Fibroblast of pulmonary artery (primary cell): ENCODE measurements around the gene PCDHGA1.

Experiments used
- DNase-seq: peaks from one replicate; pipeline ENCODE4 v3.0.0-alpha.2; 2010; ENCODE audit warnings: low read depth
- H3K4me3 ChIP-seq: replicated peaks from 2 replicates; pipeline ENCODE4 v1.5.1; 2011; ENCODE audit warnings: low read depth, mild to moderate bottlenecking, control low read depth, low read length, moderate library complexity
- TF ChIP-seq, protein P1 (sequence below): IDR thresholded peaks from 2 replicates; pipeline ENCODE4 v1.5.1; 2011; ENCODE audit warnings: mild to moderate bottlenecking, control low read depth, low read length, inconsistent platforms; ENCODE audit errors: missing control alignments

PCDHGA1 gene

DNA sequence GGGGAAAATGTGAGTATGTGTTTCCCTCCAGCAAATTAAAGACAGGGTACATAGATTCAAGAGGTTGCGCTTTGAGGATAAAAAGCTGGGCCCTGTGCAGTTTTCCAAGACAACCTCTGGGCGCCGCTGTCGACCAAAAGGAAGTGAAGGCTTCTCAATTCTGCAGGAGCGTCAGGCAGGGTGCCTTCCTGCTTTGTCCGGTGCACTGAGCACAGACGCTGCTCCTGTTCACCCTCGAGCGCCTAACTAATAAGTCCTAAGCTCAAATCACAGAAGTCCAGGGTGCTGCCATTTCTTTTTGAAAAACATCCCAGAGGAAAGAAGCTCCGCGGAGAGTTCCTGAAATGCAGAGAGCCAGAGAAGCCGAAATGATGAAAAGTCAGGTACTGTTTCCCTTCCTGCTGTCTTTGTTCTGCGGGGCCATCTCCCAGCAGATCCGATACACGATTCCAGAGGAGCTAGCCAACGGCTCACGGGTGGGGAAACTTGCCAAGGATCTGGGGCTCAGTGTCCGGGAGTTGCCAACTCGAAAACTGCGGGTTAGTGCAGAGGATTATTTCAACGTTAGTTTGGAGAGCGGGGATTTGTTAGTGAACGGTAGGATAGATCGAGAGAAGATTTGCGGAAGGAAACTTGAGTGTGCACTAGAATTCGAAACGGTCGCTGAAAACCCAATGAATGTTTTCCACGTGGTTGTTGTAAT is 19.8 kb downstream of the PCDHGA1 start, which contains the start of gene PCDHGB1:
Gene PCDHGB1, plus strand, starts transcription at position 183 of the 703 bp plus-strand sequence. Its CDS starts 162 bp downstream, at position 345.
- peak within 1 kb of the TSS; percentile 40 for H3K4me3 ChIP-seq
- TF ChIP-seq, protein P1, sequence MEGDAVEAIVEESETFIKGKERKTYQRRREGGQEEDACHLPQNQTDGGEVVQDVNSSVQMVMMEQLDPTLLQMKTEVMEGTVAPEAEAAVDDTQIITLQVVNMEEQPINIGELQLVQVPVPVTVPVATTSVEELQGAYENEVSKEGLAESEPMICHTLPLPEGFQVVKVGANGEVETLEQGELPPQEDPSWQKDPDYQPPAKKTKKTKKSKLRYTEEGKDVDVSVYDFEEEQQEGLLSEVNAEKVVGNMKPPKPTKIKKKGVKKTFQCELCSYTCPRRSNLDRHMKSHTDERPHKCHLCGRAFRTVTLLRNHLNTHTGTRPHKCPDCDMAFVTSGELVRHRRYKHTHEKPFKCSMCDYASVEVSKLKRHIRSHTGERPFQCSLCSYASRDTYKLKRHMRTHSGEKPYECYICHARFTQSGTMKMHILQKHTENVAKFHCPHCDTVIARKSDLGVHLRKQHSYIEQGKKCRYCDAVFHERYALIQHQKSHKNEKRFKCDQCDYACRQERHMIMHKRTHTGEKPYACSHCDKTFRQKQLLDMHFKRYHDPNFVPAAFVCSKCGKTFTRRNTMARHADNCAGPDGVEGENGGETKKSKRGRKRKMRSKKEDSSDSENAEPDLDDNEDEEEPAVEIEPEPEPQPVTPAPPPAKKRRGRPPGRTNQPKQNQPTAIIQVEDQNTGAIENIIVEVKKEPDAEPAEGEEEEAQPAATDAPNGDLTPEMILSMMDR: peak; percentile 55
- peak; percentile 66 for DNase-seq

DNA sequence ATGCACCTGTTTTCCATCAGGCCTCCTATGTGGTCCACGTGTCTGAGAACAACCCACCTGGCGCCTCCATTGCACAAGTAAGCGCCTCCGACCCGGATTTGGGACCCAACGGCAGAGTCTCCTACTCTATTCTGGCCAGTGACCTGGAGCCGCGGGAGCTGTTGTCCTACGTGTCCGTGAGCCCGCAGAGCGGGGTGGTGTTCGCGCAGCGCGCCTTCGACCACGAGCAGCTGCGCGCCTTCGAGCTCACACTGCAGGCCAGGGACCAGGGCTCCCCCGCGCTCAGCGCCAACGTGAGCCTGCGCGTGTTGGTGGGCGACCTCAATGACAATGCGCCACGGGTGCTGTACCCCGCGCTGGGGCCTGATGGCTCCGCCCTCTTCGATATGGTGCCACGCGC is 21.3 kb downstream of the PCDHGA1 start:
- no peak for DNase-seq
- TF ChIP-seq, protein P1: no peak
- H3K4me3 ChIP-seq: no peak overlapping the region

DNA sequence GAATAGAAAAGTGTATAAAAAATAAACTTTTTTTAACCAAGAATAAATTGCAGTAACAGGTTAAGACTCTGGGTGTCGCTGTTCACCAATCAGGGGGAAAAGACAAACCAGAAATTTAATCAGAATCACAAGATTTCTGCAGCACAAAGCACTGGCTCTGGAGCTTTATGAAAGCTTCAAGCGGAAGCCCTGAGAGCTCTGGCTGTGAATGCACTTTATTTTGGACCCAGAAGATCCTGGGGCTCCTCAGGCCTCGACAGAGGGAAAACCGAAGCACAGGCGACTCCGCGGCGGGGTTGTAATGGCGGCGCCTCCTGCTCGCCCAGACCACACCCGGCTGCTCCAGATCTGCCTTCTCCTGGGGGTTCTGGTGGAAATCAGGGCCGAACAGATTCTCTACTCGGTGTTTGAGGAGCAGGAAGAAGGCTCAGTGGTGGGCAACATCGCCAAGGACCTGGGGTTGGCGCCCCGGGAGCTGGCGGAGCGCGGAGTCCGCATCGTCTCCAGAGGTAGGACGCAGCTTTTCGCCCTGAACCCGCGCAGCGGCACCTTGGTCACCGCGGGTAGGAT is 24.7 kb downstream of the PCDHGA1 start, which contains the start of gene PCDHGA4:
Gene PCDHGA4, plus strand, starts transcription at position 122 of the 570 bp plus-strand sequence. Its CDS starts 87 bp downstream, at position 209.
- TF ChIP-seq, protein P1: peak; percentile 50
- peak; percentile 49 for DNase-seq
- peak within 1 kb of the TSS; percentile 47 for H3K4me3 ChIP-seq

DNA sequence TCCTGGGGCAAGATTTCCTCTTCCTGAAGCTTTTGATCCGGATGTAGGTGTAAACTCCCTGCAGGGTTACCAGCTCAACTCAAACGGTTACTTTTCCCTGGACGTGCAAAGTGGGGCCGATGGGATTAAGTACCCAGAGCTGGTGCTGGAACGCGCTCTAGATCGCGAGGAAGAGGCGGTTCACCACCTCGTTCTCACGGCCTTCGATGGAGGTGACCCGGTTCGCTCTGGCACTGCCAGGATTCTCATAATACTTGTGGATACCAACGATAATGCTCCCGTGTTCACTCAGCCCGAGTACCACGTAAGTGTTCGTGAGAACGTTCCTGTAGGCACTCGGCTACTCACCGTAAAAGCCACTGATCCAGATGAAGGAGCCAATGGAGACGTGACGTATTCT is 25.3 kb downstream of the PCDHGA1 start:
- no peak for DNase-seq
- H3K4me3 ChIP-seq: peak overlapping the region; percentile 47
- TF ChIP-seq, protein P1: no peak

DNA sequence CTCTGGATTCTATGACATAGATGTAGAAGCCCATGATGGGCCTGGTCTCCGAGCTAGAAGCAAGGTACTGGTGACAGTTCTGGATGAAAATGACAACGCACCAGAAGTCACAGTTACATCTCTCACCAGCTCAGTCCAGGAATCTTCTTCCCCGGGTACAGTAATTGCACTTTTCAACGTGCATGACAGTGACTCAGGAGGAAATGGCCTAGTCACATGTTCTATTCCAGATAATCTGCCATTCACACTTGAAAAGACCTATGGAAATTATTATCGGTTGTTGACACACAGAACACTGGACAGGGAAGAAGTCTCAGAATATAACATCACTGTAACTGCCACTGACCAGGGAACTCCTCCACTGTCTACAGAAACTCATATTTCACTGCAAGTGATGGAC is 25.8 kb downstream of the PCDHGA1 start:
- no peak for DNase-seq
- H3K4me3 ChIP-seq: no peak overlapping the region
- TF ChIP-seq, protein P1: no peak

DNA sequence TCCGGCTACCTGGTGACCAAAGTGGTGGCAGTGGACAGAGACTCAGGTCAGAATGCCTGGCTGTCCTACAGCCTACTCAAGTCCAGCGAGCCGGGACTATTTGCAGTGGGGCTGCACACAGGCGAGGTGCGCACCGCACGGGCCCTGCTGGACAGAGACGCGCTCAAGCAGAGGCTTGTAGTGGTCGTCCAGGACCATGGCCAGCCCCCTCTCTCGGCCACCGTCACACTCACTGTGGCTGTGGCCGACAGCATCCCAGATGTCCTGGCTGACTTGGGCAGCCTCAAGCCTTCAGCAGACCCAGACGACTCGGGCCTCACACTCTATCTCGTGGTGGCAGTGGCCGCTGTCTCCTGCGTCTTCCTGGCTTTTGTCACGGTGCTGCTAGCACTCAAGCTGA is 26.6 kb downstream of the PCDHGA1 start:
- DNase-seq: no peak
- H3K4me3 ChIP-seq: no peak overlapping the region
- TF ChIP-seq, protein P1: no peak
